Body of pancreas (tissue), 4 donors: ENCODE results near the gene RWDD1. TPM values are rescaled to one million over a fixed set of nuclear protein-coding genes. Genes with fewer than 3 reads are reported as not detected.
"Not testable (repeated sequence)": the region's sequence is repeated elsewhere in the genome, so short reads cannot be mapped to it uniquely, and the experiment has no call there.

ENCODE experiments used
- ATAC-seq: fragments of 150-250 bp; one replicate; pipeline ENCODE4 v1.9.1; 2016
- DNase-seq, 4 donors: peaks; one replicate each; pipeline ENCODE4 v3.0.0-alpha.2; 2019
- H3K27ac ChIP-seq, 4 donors: fragments of 200-600 bp; sonication (generic); 1 replicate in 3 of 4; 2 replicates in 1 of 4; pipeline versions ENCODE4 v1.5.1 to v1.6.1; 2016 to 2019; ENCODE audit warnings: mild to moderate bottlenecking in 1 of 4, mixed read lengths in 1 of 4, moderate library complexity in 1 of 4
- H3K27me3 ChIP-seq, 2 donors: fragments of 200-600 bp; sonication (generic); one replicate each; pipeline ENCODE4 v1.6.0; 2016; ENCODE audit warnings: mild to moderate bottlenecking in 1 of 2
- H3K36me3 ChIP-seq, 2 donors: fragments of 200-600 bp; sonication (generic); replicated peaks in 1 of 2; 2 replicates each; pipeline ENCODE4 v1.5.1; 2016; ENCODE audit warnings: low read depth in 2 of 2; ENCODE audit not compliant: insufficient read depth in 1 of 2
- H3K4me1 ChIP-seq: fragments of 200-600 bp; sonication (generic); one replicate; pipeline ENCODE4 v1.6.0; 2016
- H3K4me3 ChIP-seq, 2 donors: fragments of 200-600 bp; sonication (generic); 1 replicate in 1 of 2; 2 replicates in 1 of 2; pipeline ENCODE4 v1.5.1; 2016 to 2019
- H3K9me3 ChIP-seq, 3 donors: fragments of 200-600 bp; sonication (generic); 1 replicate in 2 of 3; 2 replicates in 1 of 3; pipeline ENCODE4 v1.5.1; 2016
- POLR2A ChIP-seq, 3 donors: fragments of 450-650 bp; IDR thresholded peaks; one replicate each; pipeline ENCODE4 v1.6.1; 2016; ENCODE audit warnings: antibody characterized with exemption in 3 of 3, mild to moderate bottlenecking in 2 of 3
- WGBS, 2 donors: methylation state at CpG; one replicate each; pipeline ENCODE4 v1.1.5; 2017; 5-methylcytosine and 5-hydroxymethylcytosine counted together
- intact Hi-C: fragments of 100-400 bp; cut with DNase I; formaldehyde crosslinking; loops from one replicate; pipeline ENCODE4 v1.15.1; 2023
- total RNA-seq, 2 donors: library from RNA; depleted of rRNA; stranded (reverse); fragments of >200 nt; gene quantifications; one replicate each; pipeline ENCODE4 v1.1.0, GENCODE V29; 2016
- TF ChIP-seq, protein P1 (sequence below), 7 experiments: fragments of 450-650 bp in 4 of 7; fragments of 200-600 bp in 3 of 7; sonication (generic) in 3 of 7; IDR thresholded peaks; one replicate each; pipeline ENCODE4 v1.5.1; 2016 to 2019; ENCODE audit warnings: antibody characterized with exemption in 7 of 7

The RWDD1 gene
- total RNA-seq, 2 donors from 2014 or later = 21.4 to 28.0 TPM

DNA sequence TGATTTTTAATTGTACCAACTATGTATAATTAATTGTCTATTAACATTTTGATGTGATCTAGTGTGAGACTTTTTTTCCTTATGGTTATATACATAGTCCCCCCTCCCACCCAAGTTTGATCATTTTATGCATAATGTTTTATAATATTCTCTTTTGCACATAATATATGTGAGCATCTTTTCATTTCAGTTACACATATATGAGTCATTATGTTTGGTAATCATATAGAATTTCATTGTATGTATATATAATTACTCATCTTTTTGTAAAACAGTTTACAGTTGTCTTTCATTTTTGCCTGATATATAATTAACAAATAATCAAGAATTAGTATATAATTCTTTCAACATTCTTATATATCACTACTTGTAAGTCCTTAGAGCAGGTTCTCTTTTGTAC lies 15.0 kb downstream of the RWDD1 start:
- ATAC-seq = no peak
- Histone ChIP-seq H3K36me3 (peaks cover 11 to 24% of the 10 kb centered on the region in 2 donors), H3K4me1 (no peaks in the 10 kb centered on the region), H3K27ac (no peak overlapping the region), H3K4me3 (no peak overlapping the region), H3K27me3 (no peaks in the 10 kb centered on the region), H3K9me3 (no peaks in the 10 kb centered on the region)
- no peak for DNase-seq
- TF ChIP-seq POLR2A (IDR thresholded peaks at IDR 0.05) = no peak
- TF ChIP-seq, protein P1, sequence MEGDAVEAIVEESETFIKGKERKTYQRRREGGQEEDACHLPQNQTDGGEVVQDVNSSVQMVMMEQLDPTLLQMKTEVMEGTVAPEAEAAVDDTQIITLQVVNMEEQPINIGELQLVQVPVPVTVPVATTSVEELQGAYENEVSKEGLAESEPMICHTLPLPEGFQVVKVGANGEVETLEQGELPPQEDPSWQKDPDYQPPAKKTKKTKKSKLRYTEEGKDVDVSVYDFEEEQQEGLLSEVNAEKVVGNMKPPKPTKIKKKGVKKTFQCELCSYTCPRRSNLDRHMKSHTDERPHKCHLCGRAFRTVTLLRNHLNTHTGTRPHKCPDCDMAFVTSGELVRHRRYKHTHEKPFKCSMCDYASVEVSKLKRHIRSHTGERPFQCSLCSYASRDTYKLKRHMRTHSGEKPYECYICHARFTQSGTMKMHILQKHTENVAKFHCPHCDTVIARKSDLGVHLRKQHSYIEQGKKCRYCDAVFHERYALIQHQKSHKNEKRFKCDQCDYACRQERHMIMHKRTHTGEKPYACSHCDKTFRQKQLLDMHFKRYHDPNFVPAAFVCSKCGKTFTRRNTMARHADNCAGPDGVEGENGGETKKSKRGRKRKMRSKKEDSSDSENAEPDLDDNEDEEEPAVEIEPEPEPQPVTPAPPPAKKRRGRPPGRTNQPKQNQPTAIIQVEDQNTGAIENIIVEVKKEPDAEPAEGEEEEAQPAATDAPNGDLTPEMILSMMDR (IDR thresholded peaks at IDR 0.05) = no peak
- intact Hi-C loops = no loop called here

DNA sequence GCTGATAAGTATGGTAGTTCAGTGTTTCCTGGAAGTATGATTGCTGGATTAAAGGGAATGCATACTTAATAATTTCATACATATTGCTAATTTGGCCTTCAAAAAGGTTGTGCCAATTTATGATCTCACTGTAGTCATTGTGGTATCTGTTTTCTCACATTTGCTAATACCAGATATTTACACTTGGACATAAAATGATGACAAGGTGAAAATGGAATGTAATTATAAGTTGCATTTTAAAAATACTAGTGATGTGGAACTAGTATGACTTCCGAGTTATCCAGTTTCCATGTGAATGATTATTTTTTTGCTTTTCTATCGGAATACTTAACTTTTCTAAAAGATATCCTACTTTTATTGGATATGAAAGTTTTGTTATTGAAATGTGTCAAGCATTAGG lies 15.4 kb downstream of the RWDD1 start:
- no peak for DNase-seq
- Histone ChIP-seq H3K9me3 (no peaks in the 10 kb centered on the region), H3K27ac (no peak overlapping the region), H3K36me3 (peaks cover 16 to 28% of the 10 kb centered on the region in 2 donors), H3K27me3 (no peaks in the 10 kb centered on the region), H3K4me1 (no peaks in the 10 kb centered on the region), H3K4me3 (no peak overlapping the region)
- intact Hi-C loops = no loop called here
- TF ChIP-seq, protein P1 (IDR thresholded peaks at IDR 0.05) = no peak
- ATAC-seq = no peak
- 88 to 94% methylated on average over 2 of the region's 2 CpGs for WGBS, 2 donors

DNA sequence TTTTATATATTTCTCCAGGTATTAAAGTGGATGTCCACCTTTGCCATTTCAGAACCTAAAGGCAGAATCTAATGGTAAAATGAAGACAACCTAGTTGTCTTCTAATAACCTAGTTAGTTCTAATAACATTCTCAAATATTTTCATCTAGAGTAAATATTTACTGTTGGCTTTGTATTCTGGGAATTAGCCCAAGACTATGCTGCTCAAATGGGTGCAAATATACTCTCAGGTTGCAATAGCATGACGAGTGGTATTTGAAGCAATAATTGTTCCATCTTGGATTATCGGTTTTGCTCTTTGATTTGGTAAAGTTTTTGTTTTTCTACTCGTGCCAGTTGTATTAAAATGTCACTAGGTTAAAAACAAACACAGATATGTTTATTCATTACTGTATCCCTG lies 23.9 kb downstream of the RWDD1 start:
- Histone ChIP-seq H3K9me3 (no peaks in the 10 kb centered on the region), H3K36me3 (peaks cover 15 to 22% of the 10 kb centered on the region in 2 donors), H3K27me3 (no peaks in the 10 kb centered on the region), H3K27ac (no peak overlapping the region), H3K4me3 (no peak overlapping the region), H3K4me1 (peaks cover 8% of the 10 kb centered on the region)
- intact Hi-C loops = no loop called here
- TF ChIP-seq POLR2A (IDR thresholded peaks at IDR 0.05) = no peak
- TF ChIP-seq, protein P1 (IDR thresholded peaks at IDR 0.05) = no peak
- 38 to 53% methylated on average over 3 of the region's 3 CpGs for WGBS, 2 donors
- ATAC-seq = no peak
- no peak for DNase-seq

DNA sequence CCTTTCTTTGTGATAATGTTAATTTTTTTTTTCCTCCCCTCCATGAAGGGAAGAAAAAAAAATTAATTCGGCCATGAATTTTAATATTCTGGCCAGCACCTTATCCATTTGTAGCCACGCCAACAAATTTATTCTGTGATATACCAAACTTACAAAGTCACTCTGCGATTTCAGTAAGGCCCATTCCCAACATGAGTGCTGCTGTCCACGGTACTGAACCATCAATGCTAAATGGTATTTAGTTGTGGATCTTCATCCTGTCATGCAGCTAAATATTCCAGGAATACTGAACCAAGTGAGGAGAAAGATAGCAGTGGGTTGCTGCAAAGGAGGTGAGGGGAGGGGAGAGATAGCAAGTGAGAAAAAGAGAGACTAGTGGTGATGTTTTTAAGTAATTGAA lies 25.5 kb downstream of the RWDD1 start:
- no peaks in the 10 kb centered on the region for H3K27me3 ChIP-seq
- DNase-seq = no peak
- peaks cover 0 to 11% of the 10 kb centered on the region in 2 donors for H3K36me3 ChIP-seq
- 78 to 82% methylated on average over 4 of the region's 4 CpGs for WGBS, 2 donors
- no peak overlapping the region for H3K4me3 ChIP-seq
- intact Hi-C loops = no loop called here
- H3K27ac ChIP-seq = no peak overlapping the region
- H3K4me1 ChIP-seq = peaks cover 8% of the 10 kb centered on the region
- ATAC-seq = no peak
- H3K9me3 ChIP-seq = no peaks in the 10 kb centered on the region
- TF ChIP-seq, protein P1 (IDR thresholded peaks at IDR 0.05) = no peak
- TF ChIP-seq POLR2A (IDR thresholded peaks at IDR 0.05) = no peak

DNA sequence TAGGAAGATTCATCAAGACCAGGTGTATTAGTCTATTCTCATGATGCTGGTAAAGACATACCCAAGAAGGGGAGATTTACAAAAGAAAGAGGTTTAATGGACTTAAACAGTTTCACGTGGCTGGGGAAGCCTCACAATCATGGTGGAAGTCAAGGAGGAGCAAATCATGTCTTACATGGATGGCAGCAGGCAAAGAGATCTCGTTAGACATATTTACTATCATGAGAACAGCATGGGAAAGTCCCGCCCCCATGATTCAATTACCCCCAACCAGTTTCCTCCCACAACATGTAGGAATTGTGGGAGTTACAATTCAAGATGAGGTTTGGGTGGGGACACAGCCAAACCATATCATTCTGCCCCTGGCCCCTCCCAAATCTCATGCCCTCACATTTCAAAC lies 32.6 kb downstream of the RWDD1 start:
- WGBS, 2 donors = 93 to 96% methylated on average over 3 of the region's 3 CpGs
- H3K27me3 ChIP-seq, H3K27ac ChIP-seq, H3K4me1 ChIP-seq, ATAC-seq, H3K4me3 ChIP-seq, H3K36me3 ChIP-seq, intact Hi-C loops, DNase-seq, H3K9me3 ChIP-seq: not testable (repeated sequence)

DNA sequence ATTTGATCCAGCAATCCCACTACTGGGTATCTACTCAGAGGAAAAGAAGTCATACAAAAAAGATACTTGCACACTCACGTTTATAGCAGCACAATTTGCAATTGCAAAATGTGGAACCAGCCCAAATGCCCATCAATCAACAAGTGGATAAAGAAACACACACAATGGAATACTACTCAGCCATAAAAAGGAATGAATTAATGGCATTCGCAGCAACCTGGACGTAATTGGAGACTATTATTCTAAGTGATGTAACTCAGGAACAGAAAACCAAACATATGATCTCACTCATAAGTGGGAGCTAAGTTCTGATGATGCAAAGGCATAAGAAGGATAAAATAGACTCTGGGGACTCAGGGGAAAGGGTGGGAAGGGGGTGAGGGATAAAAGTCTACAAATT lies 33.6 kb downstream of the RWDD1 start:
- H3K4me3 ChIP-seq, DNase-seq, H3K9me3 ChIP-seq, intact Hi-C loops, H3K27ac ChIP-seq, ATAC-seq, H3K27me3 ChIP-seq, H3K4me1 ChIP-seq, H3K36me3 ChIP-seq: not testable (repeated sequence)
- 85 to 90% methylated on average over 3 of the region's 3 CpGs for WGBS, 2 donors
